Measurements from ENCODE around the gene GABRA5. TPM values are rescaled to one million over a fixed set of nuclear protein-coding genes. Genes with fewer than 3 reads are reported as not detected.

GABRA5 gene
- total RNA-seq, 2 experiments from 2014 or later: not detected

DNA sequence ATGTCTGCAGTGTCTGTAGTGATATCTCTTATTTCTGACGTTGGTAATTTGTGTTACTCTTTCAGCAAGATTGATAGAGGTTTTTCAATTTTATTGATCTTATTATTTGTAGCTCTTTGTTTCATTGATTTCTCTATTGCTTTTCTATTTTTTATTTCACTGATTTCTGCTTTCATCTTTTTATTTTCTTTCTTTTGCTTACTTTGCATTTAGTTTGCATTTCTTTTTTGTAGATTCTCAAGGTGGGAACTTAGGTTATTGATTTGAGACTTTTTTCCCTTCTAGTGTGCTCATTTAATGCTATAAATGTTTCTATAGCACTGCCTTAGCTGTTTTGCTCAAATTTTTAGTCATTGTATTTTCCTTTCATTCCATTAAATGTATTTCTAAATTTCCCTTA, 54.6 kb downstream of the GABRA5 start:
- Histone ChIP-seq H3K9me3 (ENCODE audit: low read length) (no peaks in the 10 kb centered on the region), H3K4me2 (ENCODE audit: low read length) (no peak overlapping the region), H2AFZ (ENCODE audit: low read length) (no peak overlapping the region), H3K79me2 (ENCODE audit: insufficient read depth, low read depth, low read length) (no peaks in the 10 kb centered on the region), H3K36me3 (ENCODE audit: insufficient read depth, low read length) (no peaks in the 10 kb centered on the region), H3K9me2 (ENCODE audit: insufficient read depth, low read length) (no peaks in the 10 kb centered on the region; the same call in 1 of the 2 replicates), H4K20me1 (ENCODE audit: insufficient read depth, low read length) (no peaks in the 10 kb centered on the region), H3K4me3 (ENCODE audit: low read depth, low read length, poor library complexity, severe bottlenecking) (no peak overlapping the region), H3K4me1 (ENCODE audit: insufficient read depth, low read length, poor library complexity, severe bottlenecking) (no peaks in the 10 kb centered on the region), H3K27ac (ENCODE audit: low read depth, low read length, poor library complexity, severe bottlenecking) (no peak overlapping the region)
- intact Hi-C loops (cut with micrococcal nuclease; ENCODE audit: unreplicated experiment): no loop called here
- TF ChIP-seq, protein P1, sequence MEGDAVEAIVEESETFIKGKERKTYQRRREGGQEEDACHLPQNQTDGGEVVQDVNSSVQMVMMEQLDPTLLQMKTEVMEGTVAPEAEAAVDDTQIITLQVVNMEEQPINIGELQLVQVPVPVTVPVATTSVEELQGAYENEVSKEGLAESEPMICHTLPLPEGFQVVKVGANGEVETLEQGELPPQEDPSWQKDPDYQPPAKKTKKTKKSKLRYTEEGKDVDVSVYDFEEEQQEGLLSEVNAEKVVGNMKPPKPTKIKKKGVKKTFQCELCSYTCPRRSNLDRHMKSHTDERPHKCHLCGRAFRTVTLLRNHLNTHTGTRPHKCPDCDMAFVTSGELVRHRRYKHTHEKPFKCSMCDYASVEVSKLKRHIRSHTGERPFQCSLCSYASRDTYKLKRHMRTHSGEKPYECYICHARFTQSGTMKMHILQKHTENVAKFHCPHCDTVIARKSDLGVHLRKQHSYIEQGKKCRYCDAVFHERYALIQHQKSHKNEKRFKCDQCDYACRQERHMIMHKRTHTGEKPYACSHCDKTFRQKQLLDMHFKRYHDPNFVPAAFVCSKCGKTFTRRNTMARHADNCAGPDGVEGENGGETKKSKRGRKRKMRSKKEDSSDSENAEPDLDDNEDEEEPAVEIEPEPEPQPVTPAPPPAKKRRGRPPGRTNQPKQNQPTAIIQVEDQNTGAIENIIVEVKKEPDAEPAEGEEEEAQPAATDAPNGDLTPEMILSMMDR (conservative IDR thresholded peaks at IDR 0.05; ENCODE audit: low read length): no peak
- TF ChIP-seq EZH2phosphoT487 (IDR thresholded peaks at IDR 0.05; ENCODE audit: borderline replicate concordance, low read depth, low read length): no peak
- BruUV-seq (replicated peaks): no TSS peak
- POLR2A ChIA-PET: no interaction called here
- CTCF ChIA-PET (ENCODE audit: unreplicated experiment): no interaction called here
- no peak for DNase-seq (ENCODE audit: low spot score)

DNA sequence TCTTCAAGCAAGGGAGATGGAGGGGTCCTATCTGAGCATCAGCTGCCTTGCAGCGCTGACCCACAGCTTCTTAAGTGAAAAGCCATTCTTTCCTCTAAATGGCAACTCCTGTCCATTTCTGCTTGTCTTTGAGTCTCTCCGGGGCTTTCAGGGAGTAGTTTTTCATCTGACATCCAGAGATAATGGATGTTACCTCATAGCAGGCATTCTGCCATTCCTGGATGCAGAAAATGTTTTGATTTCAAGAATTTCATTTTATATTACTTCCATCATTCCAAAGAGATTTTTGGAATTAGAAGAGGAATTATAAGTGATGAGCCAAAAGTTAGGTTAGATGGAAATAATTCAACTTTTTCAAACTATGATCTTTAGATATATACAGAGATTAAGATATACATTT, 59.2 kb downstream of the GABRA5 start:
- Histone ChIP-seq H3K9me3 (ENCODE audit: low read length) (no peaks in the 10 kb centered on the region), H2AFZ (ENCODE audit: low read length) (no peak overlapping the region), H3K4me2 (ENCODE audit: low read length) (no peak overlapping the region), H3K9me2 (ENCODE audit: insufficient read depth, low read length) (no peaks in the 10 kb centered on the region; the same call in 1 of the 2 replicates), H3K79me2 (ENCODE audit: insufficient read depth, low read depth, low read length) (no peaks in the 10 kb centered on the region), H4K20me1 (ENCODE audit: insufficient read depth, low read length) (no peaks in the 10 kb centered on the region), H3K27ac (ENCODE audit: low read depth, low read length, poor library complexity, severe bottlenecking) (no peak overlapping the region), H3K36me3 (ENCODE audit: insufficient read depth, low read length) (no peaks in the 10 kb centered on the region), H3K4me3 (ENCODE audit: low read depth, low read length, poor library complexity, severe bottlenecking) (no peak overlapping the region), H3K4me1 (ENCODE audit: insufficient read depth, low read length, poor library complexity, severe bottlenecking) (no peaks in the 10 kb centered on the region)
- intact Hi-C loops (cut with micrococcal nuclease; ENCODE audit: unreplicated experiment): no loop called here
- ChIA-PET POLR2A (no interaction called here), CTCF (ENCODE audit: unreplicated experiment) (no interaction called here)
- TF ChIP-seq, protein P1 (conservative IDR thresholded peaks at IDR 0.05; ENCODE audit: low read length): no peak
- no peak for TF ChIP-seq EZH2phosphoT487 (IDR thresholded peaks at IDR 0.05; ENCODE audit: borderline replicate concordance, low read depth, low read length)
- no TSS peak for BruUV-seq (replicated peaks)
- DNase-seq (ENCODE audit: low spot score): no peak

DNA sequence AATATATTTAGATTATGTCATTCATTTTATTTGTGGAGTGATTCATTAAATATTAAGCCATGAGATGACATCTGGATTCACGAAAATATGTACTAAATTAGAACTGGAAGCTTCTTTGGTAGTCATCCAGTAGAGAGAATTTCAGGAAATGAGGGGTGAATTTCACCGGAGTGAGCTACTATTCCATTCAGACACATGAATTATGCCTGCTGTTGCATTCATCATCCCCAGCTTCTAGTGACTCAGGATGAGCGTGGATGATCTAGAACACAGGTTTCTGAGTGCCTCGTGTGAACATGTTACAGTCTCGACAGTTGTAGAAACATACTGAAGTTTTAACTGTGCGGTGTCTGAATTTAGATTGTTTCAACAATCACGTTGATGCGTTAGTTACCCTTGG, 61.2 kb downstream of the GABRA5 start:
- no peaks in the 10 kb centered on the region for H3K4me1 ChIP-seq (ENCODE audit: insufficient read depth, low read length, poor library complexity, severe bottlenecking)
- BruUV-seq (replicated peaks): no TSS peak
- TF ChIP-seq, protein P1 (conservative IDR thresholded peaks at IDR 0.05; ENCODE audit: low read length): no peak
- no peak for TF ChIP-seq EZH2phosphoT487 (IDR thresholded peaks at IDR 0.05; ENCODE audit: borderline replicate concordance, low read depth, low read length)
- H3K4me3 ChIP-seq (ENCODE audit: low read depth, low read length, poor library complexity, severe bottlenecking): no peak overlapping the region
- ChIA-PET CTCF (ENCODE audit: unreplicated experiment) (no interaction called here), POLR2A (no interaction called here)
- no peaks in the 10 kb centered on the region for H3K36me3 ChIP-seq (ENCODE audit: insufficient read depth, low read length)
- no peak overlapping the region for H3K4me2 ChIP-seq (ENCODE audit: low read length)
- no peaks in the 10 kb centered on the region for H3K79me2 ChIP-seq (ENCODE audit: insufficient read depth, low read depth, low read length)
- H3K9me2 ChIP-seq (ENCODE audit: insufficient read depth, low read length): no peaks in the 10 kb centered on the region; the same call in 1 of the 2 replicates
- H4K20me1 ChIP-seq (ENCODE audit: insufficient read depth, low read length): no peaks in the 10 kb centered on the region
- H3K9me3 ChIP-seq (ENCODE audit: low read length): no peaks in the 10 kb centered on the region
- no peak for DNase-seq (ENCODE audit: low spot score)
- no peak overlapping the region for H3K27ac ChIP-seq (ENCODE audit: low read depth, low read length, poor library complexity, severe bottlenecking)
- intact Hi-C loops (cut with micrococcal nuclease; ENCODE audit: unreplicated experiment): no loop called here
- H2AFZ ChIP-seq (ENCODE audit: low read length): no peak overlapping the region

Measured in OCI-LY7 (cell line).